ENCODE data around the gene SSTR5.

Gene SSTR5

GRCh38 chr16:1047123-1047522 lies 25.4 kb upstream of the SSTR5 start:
- H3K27ac ChIP-seq = no peak overlapping the region
- TF ChIP-seq CTCF (conservative IDR thresholded peaks at IDR 0.05) = no peak

- H3K27ac ChIP-seq = no peak overlapping the region
- no peak for TF ChIP-seq CTCF (conservative IDR thresholded peaks at IDR 0.05)
These were observed 24.7 kb upstream of the SSTR5 start for GRCh38 chr16:1047801-1048200.

GRCh38 chr16:1048442-1049112 lies 24.0 kb upstream of the SSTR5 start:
- no peak for TF ChIP-seq CTCF (conservative IDR thresholded peaks at IDR 0.05)
- no peak overlapping the region for H3K27ac ChIP-seq

GRCh38 chr16:1049113-1049975 lies 23.2 kb upstream of the SSTR5 start:
- TF ChIP-seq CTCF (conservative IDR thresholded peaks at IDR 0.05) = no peak
- no peak overlapping the region for H3K27ac ChIP-seq

GRCh38 chr16:1049976-1050247 lies 22.6 kb upstream of the SSTR5 start:
- no peak for TF ChIP-seq CTCF (conservative IDR thresholded peaks at IDR 0.05)
- H3K27ac ChIP-seq = no peak overlapping the region

- no peak for TF ChIP-seq CTCF (conservative IDR thresholded peaks at IDR 0.05)
These were observed 22.0 kb upstream of the SSTR5 start for GRCh38 chr16:1050516-1050915.

GRCh38 chr16:1050921-1051320 lies 21.6 kb upstream of the SSTR5 start:
- no peak overlapping the region for H3K27ac ChIP-seq
- TF ChIP-seq CTCF (conservative IDR thresholded peaks at IDR 0.05) = no peak

More at GRCh38 chr16:1050516-1050915, 22.0 kb upstream of the SSTR5 start:
- H3K27ac ChIP-seq = no peak overlapping the region

All from VCaP (cell line).